Effector memory CD8-positive, alpha-beta T cell (primary cell): ENCODE measurements around the gene PKIG.
A peak's percentile ranks its signal among the peaks of the same experiment; 100 is the strongest.

Experiments used
- ATAC-seq: fragments of 150-1000 bp; cut with Tn5 transposase; replicated peaks from 2 replicates; pipeline ENCODE4 v1.10.0; 2021; ENCODE audit warnings: mild to moderate bottlenecking, moderate library complexity
- DNase-seq, 3 experiments: peaks; one replicate each; pipeline ENCODE4 v3.0.0; 2021
- H3K27ac Mint-ChIP-seq, 2 donors: one replicate each; pipeline ENCODE4 v1.8.0; 2022; ENCODE audit warnings: mild to moderate bottlenecking in 2 of 2, mixed read lengths in 2 of 2, moderate library complexity in 2 of 2
- H3K27me3 Mint-ChIP-seq, 2 donors: one replicate each; pipeline ENCODE4 v1.8.0; 2022; ENCODE audit warnings: mixed read lengths in 2 of 2
- H3K36me3 Mint-ChIP-seq: one replicate; pipeline ENCODE4 v1.8.0; 2022; ENCODE audit warnings: mild to moderate bottlenecking, moderate library complexity, mixed read lengths; ENCODE audit not compliant: insufficient read depth
- H3K4me1 Mint-ChIP-seq, 2 donors: one replicate each; pipeline ENCODE4 v1.8.0; 2022; ENCODE audit warnings: low read depth in 2 of 2, mixed read lengths in 2 of 2
- H3K4me3 Mint-ChIP-seq, 2 donors: one replicate each; pipeline ENCODE4 v1.8.0; 2022; ENCODE audit warnings: mild to moderate bottlenecking in 2 of 2, mixed read lengths in 2 of 2, moderate library complexity in 2 of 2
- H3K9me3 Mint-ChIP-seq, 2 donors: one replicate each; pipeline ENCODE4 v1.8.0; 2022; ENCODE audit warnings: mixed read lengths in 2 of 2
- total RNA-seq, 9 experiments: gene quantifications; one replicate each; lab custom pipeline; 2026; lab: John Stamatoyannopoulos, UW

Gene PKIG
- 0 to 13.8 (median 1.3) reads per million in 9 experiments for total RNA-seq

GRCh38 chr20:44582311-44583025 lies at the start of gene PKIG:
Gene PKIG (plus strand): TSS chr20:44582579. CDS start chr20:44614557, 31,978 bp downstream.
- H3K4me1 Mint-ChIP-seq: peaks cover 0 to 7% of the 10 kb centered on the region in 2 donors
- ATAC-seq: no peak
- DNase-seq: no peak
- peak within 1 kb of the TSS in 1 of 2 donors; percentile 6 for H3K27ac Mint-ChIP-seq
- H3K36me3 Mint-ChIP-seq: no peaks in the 10 kb centered on the region
- H3K9me3 Mint-ChIP-seq: no peaks in the 10 kb centered on the region
- H3K4me3 Mint-ChIP-seq: no peak within 1 kb of the TSS
- H3K27me3 Mint-ChIP-seq: peaks cover 8 to 36% of the 10 kb centered on the region in 2 donors

- Mint-ChIP-seq H3K36me3 (peaks cover 10% of the 10 kb centered on the region), H3K9me3 (no peaks in the 10 kb centered on the region), H3K27ac (no peak overlapping the region), H3K4me1 (peaks cover 4 to 6% of the 10 kb centered on the region in 2 donors), H3K27me3 (peaks cover 0 to 8% of the 10 kb centered on the region in 2 donors), H3K4me3 (no peak overlapping the region)
- ATAC-seq (no peak), DNase-seq (no peak)
Observed at GRCh38 chr20:44532981-44533331, 49.4 kb upstream of the PKIG start.

- H3K9me3 Mint-ChIP-seq: no peaks in the 10 kb centered on the region
- H3K27me3 Mint-ChIP-seq: no peaks in the 10 kb centered on the region
- peaks cover 10% of the 10 kb centered on the region for H3K36me3 Mint-ChIP-seq
- ATAC-seq (no peak), DNase-seq (no peak)
- peaks cover 4 to 6% of the 10 kb centered on the region in 2 donors for H3K4me1 Mint-ChIP-seq
- no peak overlapping the region for H3K27ac Mint-ChIP-seq
- no peak overlapping the region for H3K4me3 Mint-ChIP-seq
Observed at GRCh38 chr20:44533928-44534327, 48.5 kb upstream of the PKIG start.

GRCh38 chr20:44536175-44536574 lies 46.2 kb upstream of the PKIG start:
- ATAC-seq: no peak
- Mint-ChIP-seq H3K36me3 (peaks cover 6% of the 10 kb centered on the region), H3K27me3 (no peaks in the 10 kb centered on the region)

GRCh38 chr20:44537993-44538392 lies 44.4 kb upstream of the PKIG start:
- H3K36me3 Mint-ChIP-seq: no peaks in the 10 kb centered on the region
- no peak overlapping the region for H3K4me3 Mint-ChIP-seq
- DNase-seq: no peak
- no peak for ATAC-seq
- H3K9me3 Mint-ChIP-seq: no peaks in the 10 kb centered on the region
- H3K27ac Mint-ChIP-seq: no peak overlapping the region
- no peaks in the 10 kb centered on the region for H3K27me3 Mint-ChIP-seq
- H3K4me1 Mint-ChIP-seq: peaks cover 0 to 3% of the 10 kb centered on the region in 2 donors

More at GRCh38 chr20:44536175-44536574, 46.2 kb upstream of the PKIG start:
- peaks cover 4 to 6% of the 10 kb centered on the region in 2 donors for H3K4me1 Mint-ChIP-seq
- no peaks in the 10 kb centered on the region for H3K9me3 Mint-ChIP-seq
- no peak overlapping the region for H3K4me3 Mint-ChIP-seq
- DNase-seq: no peak
- H3K27ac Mint-ChIP-seq: no peak overlapping the region

- no peak for DNase-seq
- Mint-ChIP-seq H3K4me3 (no peak overlapping the region), H3K9me3 (no peaks in the 10 kb centered on the region), H3K27me3 (no peaks in the 10 kb centered on the region), H3K4me1 (peaks cover 0 to 3% of the 10 kb centered on the region in 2 donors), H3K36me3 (no peaks in the 10 kb centered on the region), H3K27ac (no peak overlapping the region)
- no peak for ATAC-seq
Observed at GRCh38 chr20:44540834-44541233, 41.5 kb upstream of the PKIG start.

- Mint-ChIP-seq H3K27me3 (peaks cover 0 to under 1% of the 10 kb centered on the region in 2 donors), H3K9me3 (no peaks in the 10 kb centered on the region), H3K4me1 (no peaks in the 10 kb centered on the region), H3K36me3 (no peaks in the 10 kb centered on the region), H3K4me3 (no peak overlapping the region), H3K27ac (no peak overlapping the region)
- no peak for ATAC-seq
- DNase-seq: no peak
Observed at GRCh38 chr20:44541992-44542391, 40.4 kb upstream of the PKIG start.

GRCh38 chr20:44542890-44543289 lies 39.5 kb upstream of the PKIG start:
- no peak for ATAC-seq
- no peak for DNase-seq
- no peak overlapping the region for H3K27ac Mint-ChIP-seq
- no peak overlapping the region for H3K4me3 Mint-ChIP-seq
- peaks cover 5 to 10% of the 10 kb centered on the region in 2 donors for H3K27me3 Mint-ChIP-seq
- no peaks in the 10 kb centered on the region for H3K4me1 Mint-ChIP-seq
- no peaks in the 10 kb centered on the region for H3K9me3 Mint-ChIP-seq
- H3K36me3 Mint-ChIP-seq: no peaks in the 10 kb centered on the region

- Mint-ChIP-seq H3K27ac (no peak overlapping the region), H3K36me3 (no peaks in the 10 kb centered on the region), H3K27me3 (peaks cover 6 to 10% of the 10 kb centered on the region in 2 donors)
Observed at GRCh38 chr20:44543358-44543757, 39.0 kb upstream of the PKIG start.

GRCh38 chr20:44544263-44544662 lies 38.1 kb upstream of the PKIG start:
- ATAC-seq: no peak
- H3K9me3 Mint-ChIP-seq: no peaks in the 10 kb centered on the region
- H3K4me1 Mint-ChIP-seq: no peaks in the 10 kb centered on the region
- H3K27ac Mint-ChIP-seq: no peak overlapping the region
- peaks cover 6 to 15% of the 10 kb centered on the region in 2 donors for H3K27me3 Mint-ChIP-seq
- H3K36me3 Mint-ChIP-seq: no peaks in the 10 kb centered on the region
- DNase-seq: no peak
- no peak overlapping the region for H3K4me3 Mint-ChIP-seq

More at GRCh38 chr20:44543358-44543757, 39.0 kb upstream of the PKIG start:
- no peak for ATAC-seq
- Mint-ChIP-seq H3K4me1 (no peaks in the 10 kb centered on the region), H3K9me3 (no peaks in the 10 kb centered on the region), H3K4me3 (no peak overlapping the region)
- DNase-seq: no peak

- DNase-seq (no peak), ATAC-seq (no peak)
- no peaks in the 10 kb centered on the region for H3K36me3 Mint-ChIP-seq
- H3K4me3 Mint-ChIP-seq: no peak overlapping the region
- peaks cover 22 to 24% of the 10 kb centered on the region in 2 donors for H3K27me3 Mint-ChIP-seq
- no peaks in the 10 kb centered on the region for H3K4me1 Mint-ChIP-seq
- no peak overlapping the region for H3K27ac Mint-ChIP-seq
- no peaks in the 10 kb centered on the region for H3K9me3 Mint-ChIP-seq
Observed at GRCh38 chr20:44547419-44547818, 35.0 kb upstream of the PKIG start.

GRCh38 chr20:44549123-44549522 lies 33.3 kb upstream of the PKIG start:
- Mint-ChIP-seq H3K27me3 (peaks cover 23 to 24% of the 10 kb centered on the region in 2 donors), H3K4me3 (no peak overlapping the region), H3K4me1 (no peaks in the 10 kb centered on the region), H3K9me3 (no peaks in the 10 kb centered on the region), H3K36me3 (no peaks in the 10 kb centered on the region), H3K27ac (no peak overlapping the region)
- no peak for DNase-seq
- no peak for ATAC-seq

GRCh38 chr20:44552050-44552449 lies 30.3 kb upstream of the PKIG start:
- DNase-seq (no peak), ATAC-seq (no peak)
- no peaks in the 10 kb centered on the region for H3K9me3 Mint-ChIP-seq
- no peak overlapping the region for H3K4me3 Mint-ChIP-seq
- H3K27me3 Mint-ChIP-seq: peaks cover 23% of the 10 kb centered on the region in 2 donors
- no peak overlapping the region for H3K27ac Mint-ChIP-seq
- no peaks in the 10 kb centered on the region for H3K36me3 Mint-ChIP-seq
- H3K4me1 Mint-ChIP-seq: no peaks in the 10 kb centered on the region

- DNase-seq: no peak
- Mint-ChIP-seq H3K36me3 (no peaks in the 10 kb centered on the region), H3K27ac (no peak overlapping the region), H3K9me3 (no peaks in the 10 kb centered on the region), H3K4me1 (no peaks in the 10 kb centered on the region), H3K4me3 (no peak overlapping the region), H3K27me3 (peaks cover 17 to 21% of the 10 kb centered on the region in 2 donors)
- ATAC-seq: no peak
Observed at GRCh38 chr20:44552568-44552949, 29.8 kb upstream of the PKIG start.
